CD4-positive, alpha-beta T cell treated with Interleukin-1 beta for 1 hour (primary cell): ENCODE results near the gene SND1.

ENCODE experiments used
- DNase-seq, 2 donors: peaks; one replicate each; pipeline ENCODE4 v3.0.0-alpha.2; 2020 to 2022

Gene SND1

DNA sequence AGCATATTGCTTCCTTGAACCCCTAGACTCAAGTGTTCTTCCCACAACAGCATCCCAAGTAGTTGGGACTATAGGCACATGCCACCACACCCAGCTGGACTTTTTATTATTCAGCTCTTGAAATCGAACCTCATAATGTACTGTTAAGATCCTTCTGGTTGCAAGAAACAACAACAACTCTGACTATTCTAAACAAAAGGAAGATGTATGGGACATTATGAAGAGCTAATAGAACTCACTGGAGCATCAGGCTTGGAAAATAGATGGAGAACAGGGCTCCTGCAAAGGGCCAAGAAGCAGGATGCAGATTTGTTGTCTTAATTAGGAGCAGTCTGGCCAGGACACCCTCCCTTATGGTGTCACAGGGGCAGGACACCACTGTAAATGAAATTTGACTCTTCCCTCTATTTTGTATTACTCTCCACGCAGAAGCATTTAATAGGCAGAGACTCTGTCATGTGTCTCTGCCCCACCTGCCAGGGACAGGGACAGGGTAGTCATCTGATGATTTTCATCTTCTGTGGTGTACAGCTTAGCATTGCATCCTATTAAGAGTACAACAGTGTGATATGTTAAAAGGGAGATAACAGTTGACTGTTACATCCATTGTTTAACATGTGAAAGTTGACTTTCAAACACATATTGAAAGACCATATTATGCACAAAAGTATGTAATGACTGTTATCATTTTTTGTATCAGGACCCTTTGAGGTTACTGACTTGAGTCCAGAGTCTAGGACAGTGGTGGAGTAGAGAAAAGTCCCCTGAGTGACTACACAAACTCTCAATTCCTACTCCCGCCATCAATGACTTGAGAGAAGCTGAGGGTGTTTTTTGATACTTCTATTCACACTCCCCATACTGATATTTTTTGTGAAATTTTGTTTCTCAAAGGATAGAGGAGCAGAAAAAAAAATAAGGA, 222.0 kb downstream of the SND1 start:
- DNase-seq, result no peak

DNA sequence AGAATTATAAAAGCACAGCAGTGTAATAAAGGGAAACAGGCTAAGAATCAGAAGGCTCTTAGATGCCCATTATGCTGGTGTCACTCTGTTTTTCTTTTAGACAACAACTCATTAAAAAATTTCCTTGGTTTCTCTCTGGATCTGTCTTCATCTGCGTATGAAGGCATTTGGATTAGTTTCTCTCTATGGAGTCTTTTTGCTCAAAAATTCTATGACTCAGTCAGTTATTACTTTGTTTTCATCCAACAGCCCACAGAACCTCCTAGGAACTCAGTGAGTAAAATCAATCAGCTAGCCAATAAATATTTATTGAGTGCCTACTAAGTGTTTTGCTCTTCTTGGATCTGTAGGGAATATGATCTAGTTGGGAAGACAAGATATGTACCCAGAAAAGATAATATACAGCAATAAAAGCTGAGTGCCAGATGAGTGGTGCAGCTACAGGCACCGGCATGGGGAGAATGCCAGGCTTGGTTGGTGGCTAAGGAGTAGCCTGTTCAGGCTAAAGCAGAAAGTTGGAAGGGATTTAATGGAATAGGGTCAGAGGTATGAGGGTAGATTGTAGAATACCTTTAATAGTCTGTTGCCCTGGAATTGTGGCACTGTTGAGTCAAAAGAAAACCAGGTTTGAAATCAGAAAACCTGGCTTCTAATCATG, 223.1 kb downstream of the SND1 start:
- DNase-seq, result no peak

DNA sequence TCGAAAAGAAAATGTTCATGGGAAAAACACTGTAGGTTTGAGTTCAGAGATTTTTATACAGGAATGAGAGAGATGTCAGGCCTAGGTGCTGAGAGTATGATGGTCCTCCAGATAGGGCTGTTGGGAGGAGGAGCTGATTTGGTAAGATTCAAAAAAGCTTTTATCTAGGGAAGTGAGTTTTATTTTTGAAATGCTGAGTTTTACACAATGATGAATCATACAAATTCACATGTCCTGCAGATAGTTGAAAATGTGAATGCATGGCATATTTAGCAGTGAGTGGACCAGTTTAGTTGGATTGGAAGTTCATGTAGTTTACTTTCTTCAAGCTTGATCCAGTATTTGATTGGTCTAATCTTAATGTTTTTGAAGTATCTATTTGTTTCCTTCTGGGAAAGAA, 224.4 kb downstream of the SND1 start:
- no peak for DNase-seq

DNA sequence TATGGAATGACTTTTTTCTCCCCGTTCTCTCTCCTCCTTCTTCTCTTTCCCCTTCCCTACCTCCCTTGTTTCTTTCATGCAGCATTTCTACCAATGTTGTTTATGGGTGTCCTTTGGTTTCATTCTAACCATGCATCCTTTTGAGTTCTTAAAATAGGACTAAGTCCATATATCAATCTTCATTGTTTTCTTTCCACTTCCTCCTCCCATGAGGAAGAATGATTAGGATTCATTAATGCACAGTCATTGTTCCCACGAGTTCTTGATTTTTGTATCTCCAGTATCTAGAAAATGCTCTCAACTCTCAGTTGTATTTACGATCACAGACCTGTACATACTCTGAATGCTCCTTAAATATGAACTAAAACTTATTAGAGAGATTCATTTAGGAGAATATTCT, 226.0 kb downstream of the SND1 start:
- no peak for DNase-seq

DNA sequence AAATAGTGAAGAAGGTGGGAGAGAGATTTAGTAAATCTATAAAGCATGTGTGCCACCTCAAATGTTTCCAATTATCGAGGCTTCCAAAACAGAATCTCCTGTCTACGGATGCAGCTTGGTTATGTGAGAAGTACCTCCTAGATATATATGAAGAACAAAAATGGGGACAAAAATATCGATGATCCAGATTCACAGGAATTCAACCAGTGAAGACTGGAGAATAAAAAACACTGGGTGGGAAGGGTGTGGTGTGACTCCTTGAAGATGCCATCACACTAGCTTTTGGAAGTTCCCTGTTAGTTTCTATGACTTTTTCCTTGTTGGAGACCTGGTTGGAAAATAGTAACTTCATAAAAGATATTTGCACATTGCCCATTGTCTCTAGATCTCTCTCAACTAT, 226.8 kb downstream of the SND1 start:
- DNase-seq, result no peak

DNA sequence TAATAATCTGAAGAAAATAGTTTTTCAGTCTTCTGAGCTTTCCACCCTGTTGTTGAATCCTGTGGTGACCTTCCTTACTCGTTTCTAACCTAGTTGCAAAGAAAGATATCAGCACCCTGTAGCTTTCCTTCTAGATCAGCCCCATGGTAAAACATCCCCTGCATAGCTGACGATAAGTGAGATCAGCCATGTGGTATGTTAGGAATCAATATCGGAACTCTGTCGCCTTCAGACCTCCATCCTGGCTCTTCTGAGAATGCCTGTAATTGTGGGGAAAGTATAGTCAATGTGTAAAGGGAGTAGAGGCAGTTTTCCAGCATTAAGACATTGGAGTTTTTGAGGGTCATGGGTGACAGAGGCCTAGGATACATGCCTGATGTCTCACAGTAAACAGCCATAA, 227.4 kb downstream of the SND1 start:
- no peak for DNase-seq

DNA sequence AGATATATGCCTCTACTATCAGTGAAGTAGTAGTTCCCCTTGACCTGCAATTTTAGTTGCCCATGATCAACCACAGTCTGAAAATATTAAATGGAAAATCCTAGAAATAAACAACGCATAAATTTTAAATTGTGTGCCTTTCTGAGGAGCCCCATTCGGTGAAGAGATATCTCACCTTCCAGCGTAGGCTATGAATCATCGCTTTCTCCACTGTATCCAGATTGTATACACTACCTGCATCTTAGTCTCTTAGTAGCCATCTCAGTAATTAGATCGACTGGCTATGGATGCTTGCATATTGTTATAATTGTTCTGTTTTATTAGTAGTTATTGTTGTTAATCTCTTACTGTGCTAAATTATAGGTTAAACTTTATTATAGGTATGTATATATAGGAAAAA, 227.9 kb downstream of the SND1 start:
- DNase-seq, result no peak

DNA sequence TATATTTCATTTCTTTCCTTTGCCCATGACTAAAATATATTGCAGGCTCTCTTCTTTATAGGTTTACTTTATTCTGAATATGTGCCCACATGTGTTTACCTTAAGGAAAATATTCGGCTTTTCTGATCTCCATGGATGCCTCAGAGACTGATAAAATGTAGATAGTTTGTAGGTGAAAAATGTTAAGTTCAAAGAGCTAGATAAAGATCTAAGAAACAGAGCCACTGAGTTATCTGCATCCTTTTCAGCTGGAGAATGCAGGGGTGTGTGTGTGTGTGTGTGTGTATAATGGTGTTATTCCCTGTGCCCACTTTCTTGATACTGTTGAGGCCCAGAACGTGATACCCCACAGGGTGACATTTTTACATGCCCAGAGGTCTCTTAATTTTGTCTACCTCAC, 228.5 kb downstream of the SND1 start:
- no peak for DNase-seq

DNA sequence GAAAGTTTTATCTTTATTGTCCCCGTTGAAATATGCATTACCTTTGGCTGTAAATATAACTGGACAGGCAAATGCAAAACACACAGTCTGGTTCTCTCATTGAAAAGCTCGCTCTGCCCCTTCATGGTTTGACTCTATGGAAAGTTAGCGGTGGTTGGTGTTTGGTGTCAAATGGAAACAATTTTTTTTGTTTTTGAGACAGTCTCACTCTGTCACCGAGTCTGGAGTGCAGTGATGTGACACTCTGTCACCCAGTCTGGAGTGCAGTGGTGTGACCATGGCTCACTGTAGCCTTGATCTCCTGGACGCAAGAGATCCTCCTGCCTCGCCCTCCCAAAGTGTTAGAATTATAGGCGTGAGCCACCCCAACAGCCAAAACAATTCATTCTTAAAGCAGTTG, 229.6 kb downstream of the SND1 start:
- no peak for DNase-seq

DNA sequence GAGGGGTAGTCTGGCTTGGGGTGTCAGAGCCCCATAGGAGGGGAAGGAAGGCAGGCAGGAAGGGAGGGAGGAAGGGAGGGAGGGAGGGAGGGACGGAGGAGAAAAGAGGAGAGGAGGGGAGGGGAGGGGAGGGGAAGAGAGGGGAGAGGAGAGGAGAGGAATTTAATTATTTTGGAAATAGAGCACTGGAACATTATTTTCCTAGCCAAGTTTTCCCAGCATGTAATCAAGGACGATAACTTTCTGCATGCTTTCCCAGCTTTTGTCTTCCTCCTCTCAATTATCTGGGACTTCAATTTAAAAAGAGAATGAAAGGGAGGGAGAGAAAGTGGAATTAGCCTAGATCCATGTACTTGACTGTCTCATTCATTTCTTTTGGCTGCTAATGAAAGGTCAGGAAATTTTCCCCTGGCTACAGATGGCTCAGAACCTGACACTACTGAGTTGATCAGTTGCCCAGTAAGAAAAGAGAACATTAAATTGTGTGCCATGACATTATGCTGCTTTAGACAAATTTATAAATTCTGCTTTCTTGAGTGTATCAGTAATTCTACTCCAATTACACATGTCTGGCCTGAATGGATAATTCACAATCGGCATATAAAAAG, 230.4 kb downstream of the SND1 start:
- DNase-seq, result no peak

DNA sequence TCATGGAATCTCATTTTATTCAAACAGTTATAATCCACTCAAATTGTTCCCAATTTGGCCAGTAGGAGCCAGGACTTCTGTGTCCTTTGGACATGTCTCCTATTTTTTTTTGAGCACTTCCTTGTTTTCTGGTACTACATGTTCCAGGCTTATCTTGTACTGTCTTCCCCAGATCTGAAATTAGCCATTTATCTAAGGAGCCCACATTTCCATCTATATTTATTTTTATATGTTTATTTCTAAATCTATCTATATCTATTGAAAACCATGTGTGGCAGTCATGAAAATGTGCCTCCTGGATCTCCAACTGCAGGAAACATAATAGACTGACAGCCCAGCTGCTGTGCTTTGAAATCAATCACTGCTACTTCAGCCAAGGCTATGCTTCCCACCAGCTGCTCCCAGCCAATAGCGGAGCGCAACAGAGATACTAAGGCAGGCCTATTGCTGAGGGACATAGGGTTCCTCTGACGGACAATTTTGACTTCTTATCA, 232.1 kb downstream of the SND1 start:
- DNase-seq, result no peak

DNA sequence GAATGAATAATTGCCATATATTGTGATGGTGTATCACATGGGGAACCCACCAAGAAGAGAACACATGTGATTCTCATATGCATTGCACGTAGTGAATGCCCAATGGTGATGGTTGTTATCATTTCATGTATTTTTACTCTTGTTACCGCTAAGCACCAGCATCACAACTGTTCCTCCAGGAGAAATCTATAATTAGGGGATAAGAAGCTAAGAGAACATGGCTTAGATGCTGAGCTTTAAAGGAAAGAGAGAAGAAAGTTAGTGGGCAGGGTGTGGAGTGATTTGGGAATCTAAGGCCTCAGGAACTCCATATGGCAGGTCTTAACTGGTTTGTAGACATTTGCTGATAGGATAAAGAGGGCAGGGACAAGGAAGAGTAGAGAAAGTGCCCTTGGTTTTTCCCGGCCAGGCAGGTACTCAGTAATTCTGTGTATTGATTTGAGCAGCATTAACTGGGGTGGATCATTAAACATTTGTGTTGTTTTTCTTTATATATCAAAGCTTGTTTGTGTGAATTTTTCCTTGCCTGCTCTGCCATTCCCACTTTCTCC, 233.3 kb downstream of the SND1 start:
- no peak for DNase-seq

DNA sequence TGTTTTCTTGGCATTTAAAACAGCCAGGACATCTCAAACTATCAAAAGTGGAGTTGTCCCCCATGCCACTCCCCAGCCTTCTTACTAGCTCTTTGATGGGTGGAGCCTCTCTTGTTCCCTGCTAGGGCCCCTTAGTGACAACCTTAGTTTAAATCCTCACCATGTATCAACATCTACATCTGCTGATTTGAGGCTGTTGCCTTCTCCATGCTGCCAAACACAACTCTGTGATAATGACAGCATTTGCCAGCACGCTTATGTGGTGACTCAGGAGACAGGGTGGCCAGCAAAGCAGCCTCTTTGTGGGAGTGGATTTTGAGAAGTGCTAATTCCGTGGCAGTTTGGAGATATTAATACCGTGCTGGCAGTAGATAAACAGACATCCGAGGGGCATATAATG, 233.8 kb downstream of the SND1 start:
- DNase-seq, result no peak

DNA sequence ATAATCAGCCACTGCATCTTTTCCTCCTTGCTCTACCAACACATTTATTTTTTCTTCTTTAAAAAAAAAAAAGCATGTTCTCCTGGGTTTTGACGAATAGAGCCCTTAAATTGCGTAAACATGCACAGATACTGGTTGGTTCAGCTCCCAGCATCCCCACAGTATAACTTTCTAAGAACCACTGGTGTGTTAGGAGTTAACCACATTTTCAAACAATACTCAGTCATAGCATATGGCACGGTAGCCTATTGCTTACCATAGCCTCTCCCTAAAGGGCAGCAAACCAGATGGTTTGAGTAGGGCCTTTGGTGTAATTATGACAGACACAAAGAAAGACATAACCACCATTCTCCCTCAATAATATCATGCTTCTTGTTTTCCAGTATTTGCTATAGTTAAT, 234.3 kb downstream of the SND1 start:
- DNase-seq, result no peak

DNA sequence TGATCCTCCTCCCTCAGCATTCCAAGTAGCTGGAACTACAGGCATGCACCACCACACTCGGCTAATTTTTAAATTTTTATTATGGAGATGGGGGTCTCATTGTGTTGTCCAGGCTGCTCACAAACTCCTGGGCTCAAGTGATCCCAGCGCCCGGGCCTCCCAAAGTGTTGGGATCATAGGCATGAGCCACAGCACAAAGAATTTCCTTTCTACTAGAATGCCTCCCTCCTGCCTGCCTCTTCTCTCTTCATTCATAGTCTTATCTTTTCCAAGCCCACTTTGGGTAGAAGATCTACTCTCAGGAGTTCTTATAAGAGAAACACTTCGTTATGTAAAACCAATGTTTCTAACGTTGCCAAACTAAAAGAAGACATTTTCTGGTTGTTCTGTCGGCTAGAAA, 235.1 kb downstream of the SND1 start:
- no peak for DNase-seq

DNA sequence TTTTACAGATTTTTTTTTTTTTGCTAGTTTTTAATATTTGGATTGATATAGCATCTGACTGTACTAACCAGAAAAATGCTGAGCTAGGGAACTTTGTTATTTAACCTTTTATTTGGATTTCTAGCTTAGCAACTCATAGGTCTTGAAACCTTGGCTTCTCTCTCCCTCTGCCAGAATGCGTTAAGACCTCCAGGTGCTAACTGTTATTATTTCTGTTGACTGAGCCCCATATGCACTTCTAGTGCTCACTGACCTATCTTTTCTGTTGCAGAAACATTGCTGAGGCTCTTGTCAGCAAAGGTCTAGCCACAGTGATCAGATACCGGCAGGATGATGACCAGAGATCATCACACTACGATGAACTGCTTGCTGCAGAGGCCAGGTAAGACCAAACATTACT, 235.6 kb downstream of the SND1 start:
- DNase-seq, result no peak

DNA sequence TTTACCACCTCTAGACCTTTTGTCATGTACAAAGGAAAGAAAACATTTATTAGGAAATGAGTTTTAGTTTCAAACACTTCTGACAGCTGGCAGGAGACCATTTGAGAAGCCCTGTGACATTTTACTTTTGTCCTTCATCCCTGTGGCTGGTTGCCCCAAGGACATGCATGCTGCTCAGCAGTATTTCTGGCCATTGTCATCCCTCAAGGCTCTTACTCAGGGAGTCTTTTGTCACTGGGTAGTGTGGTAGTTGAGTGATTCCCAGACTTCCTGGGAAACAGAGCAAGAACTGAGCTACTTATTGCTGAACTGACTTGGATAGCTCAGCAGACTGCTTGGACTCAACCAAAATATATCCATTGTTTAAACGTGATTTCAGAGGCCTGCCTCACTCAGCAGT, 236.4 kb downstream of the SND1 start:
- DNase-seq, result no peak

DNA sequence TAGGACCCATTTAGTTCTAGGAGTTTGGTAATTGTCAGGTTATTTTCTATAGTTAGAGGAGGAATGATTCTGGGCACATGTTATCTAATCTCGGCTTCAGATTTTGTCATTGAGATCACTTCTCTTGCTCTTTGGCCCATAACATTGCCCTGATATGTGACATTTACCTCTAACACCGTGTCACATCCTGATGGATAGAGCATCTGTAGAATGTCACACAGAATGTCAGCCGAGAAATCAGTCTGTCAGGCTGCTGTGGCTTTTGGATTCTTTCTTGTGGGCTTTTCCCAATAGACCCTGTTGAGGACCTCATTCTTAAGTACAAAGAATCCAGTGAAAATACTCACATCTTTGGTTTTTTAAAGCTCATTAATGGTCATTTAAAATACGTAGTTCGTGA, 236.8 kb downstream of the SND1 start:
- DNase-seq, result no peak

DNA sequence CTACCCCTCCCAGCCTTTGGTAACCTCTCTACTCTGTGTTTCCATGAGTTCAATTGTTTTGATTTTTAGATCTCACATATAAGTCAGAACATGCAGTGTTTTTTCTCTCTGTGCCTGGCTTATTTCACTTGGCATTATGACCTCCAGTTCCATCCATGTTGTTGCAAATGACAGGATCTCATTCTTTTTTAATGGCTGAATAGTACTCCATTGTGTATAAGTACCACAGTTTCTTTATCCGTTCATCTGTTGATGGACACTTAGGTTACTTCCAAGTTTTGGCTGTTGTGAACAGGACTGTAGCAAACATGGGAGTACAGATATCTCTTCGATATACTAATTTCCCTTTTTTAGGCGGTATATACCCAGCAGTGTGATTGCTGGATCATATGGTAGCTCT, 237.7 kb downstream of the SND1 start:
- no peak for DNase-seq

DNA sequence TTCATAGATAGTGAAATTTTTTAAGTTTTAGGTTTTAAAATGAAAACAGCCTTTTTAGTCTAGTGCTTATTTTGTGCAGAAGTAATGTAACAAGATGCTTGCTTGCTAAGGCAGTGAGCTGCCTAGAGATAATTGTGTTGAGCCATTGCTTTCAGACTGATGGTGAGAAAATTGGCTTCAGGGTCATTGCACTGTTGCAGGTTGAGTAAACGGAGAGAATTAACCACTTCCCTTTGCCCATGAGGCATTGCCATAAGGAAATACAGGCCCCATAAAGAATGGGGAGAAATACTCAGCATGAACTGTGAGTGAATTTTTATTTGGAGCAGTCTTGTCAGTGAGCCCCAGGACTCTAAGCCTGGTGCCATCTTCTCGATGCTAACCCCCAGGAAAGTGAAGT, 238.7 kb downstream of the SND1 start:
- DNase-seq, result no peak

DNA sequence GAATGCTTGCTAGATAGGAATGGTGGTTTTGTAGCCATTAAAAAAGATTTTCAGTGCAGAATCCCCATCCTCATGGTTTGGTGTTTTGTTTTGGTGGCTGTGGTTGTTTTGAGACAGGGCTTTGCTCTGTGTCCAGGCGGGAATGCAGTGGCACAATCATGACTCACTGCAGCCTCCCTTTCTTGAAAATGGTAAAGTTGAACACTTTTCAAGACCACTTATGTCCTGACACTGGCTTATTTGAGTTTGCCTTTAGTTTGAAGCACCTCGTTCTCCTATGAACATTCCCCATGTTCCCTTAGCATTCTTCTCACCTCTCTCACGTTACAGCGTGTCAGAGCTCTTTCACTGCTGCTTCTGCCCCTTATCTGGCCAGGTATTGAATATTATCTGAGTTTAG, 239.2 kb downstream of the SND1 start:
- DNase-seq, result no peak

DNA sequence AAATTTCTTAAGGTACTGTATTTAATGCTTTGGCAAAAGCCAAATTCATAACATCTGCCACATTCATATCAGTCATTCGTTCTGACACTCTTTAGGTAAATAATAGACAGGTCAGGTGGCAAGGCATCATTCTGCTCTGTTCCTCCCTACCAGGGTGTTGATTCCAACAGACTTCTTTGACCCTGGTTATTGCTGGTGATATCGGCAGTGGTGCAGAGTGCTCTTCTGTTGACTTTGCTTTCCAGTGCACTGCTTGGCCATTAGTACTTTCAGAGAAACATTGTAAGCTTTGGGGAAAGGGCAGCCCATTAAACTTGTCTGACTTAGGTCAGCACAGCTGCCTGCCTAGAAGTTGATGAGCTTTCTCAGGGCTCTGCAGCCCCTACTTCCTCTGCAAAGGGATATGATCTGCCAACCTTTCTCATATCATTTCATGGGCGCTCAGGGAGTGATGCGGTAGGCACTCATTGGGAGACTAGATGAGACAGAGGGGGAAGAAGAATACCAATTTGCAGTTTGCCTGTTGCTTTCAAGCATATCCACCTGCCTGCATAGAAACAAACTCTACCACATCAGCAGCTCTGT, 240.0 kb downstream of the SND1 start:
- no peak for DNase-seq
